Skeletal muscle cell (primary cell): ENCODE data around the gene C1orf122.
A peak's percentile ranks its signal among the peaks of the same experiment; 100 is the strongest.
"Not testable (repeated sequence)": the region's sequence is repeated elsewhere in the genome, so short reads cannot be mapped to it uniquely, and the experiment has no call there.

Source experiments
- DNase-seq: peaks from one replicate; pipeline ENCODE4 v3.0.0-alpha.2; 2010; ENCODE audit warnings: low read depth
- H3K4me3 ChIP-seq: 2 replicates; pipeline ENCODE4 v1.5.1; 2011; ENCODE audit warnings: low read depth, mild to moderate bottlenecking, control low read depth, low read length, moderate library complexity

C1orf122 gene

DNA sequence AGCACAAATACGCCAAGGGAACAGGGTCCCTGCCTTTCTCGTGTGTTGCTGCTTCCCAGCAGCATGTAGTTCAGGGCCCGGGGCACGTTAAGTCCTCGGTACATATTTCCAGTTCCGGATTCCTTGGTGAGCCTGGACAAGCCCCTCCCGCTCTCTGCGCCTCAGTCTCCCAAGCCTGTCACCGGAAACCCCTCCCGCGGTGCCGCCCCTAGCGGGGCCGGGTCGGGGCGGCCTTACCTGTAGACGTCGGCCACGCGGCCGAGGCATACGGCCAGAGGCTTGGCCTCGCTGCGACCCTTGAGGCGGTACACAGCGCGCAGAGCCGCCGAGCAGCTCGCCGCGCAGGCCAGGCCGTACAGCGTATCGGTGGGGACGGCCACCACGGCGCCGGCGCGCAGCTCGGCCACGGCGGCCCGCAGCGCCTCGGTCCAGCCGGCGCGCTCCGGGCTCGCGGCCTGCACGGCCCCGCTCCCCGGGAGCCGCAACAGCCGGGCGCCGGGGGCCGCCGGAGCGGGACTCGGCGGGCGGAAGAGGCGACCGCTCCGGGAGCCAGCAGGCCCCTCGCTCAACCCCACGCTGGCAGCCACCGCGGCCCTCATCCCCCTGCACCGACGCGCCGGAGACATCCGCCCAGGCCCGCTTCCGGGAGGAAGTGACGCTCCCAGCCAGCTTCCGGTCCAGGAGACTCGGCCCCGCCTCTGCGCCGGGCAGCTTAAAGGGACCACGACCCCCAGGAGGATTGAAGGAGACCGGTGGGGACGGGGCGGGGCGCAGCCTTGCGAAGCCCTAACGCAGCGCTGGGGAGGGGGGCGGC lies at the start of gene C1orf122, which contains the start of gene YRDC:
TSS of gene C1orf122 (plus strand) at position 236 of the 814 bp plus-strand sequence. CDS start 615 bp downstream, outside the sequence.
TSS of gene YRDC (minus strand) at position 654 of the 814 bp plus-strand sequence. CDS start at position 626, 28 bp downstream.
- DNase-seq: peak; percentile 70

DNA sequence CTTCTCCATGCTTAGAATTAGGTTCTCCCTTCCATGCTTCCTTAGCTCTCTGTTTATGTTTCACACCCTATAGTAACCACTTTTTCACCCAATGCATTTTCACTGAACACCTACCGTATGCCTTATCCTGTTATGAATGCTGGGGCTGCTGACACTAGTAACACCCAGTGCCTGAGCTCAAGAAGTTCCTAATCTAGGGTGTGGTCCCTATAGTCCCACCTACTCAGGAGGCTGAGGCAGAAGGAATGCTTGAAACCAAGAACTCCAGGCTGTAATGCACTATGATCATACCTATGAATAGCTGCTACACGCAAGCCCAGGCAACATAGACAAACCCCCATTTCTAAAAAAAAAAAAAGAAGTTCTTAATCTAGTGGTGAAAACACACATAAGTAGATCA lies 48.1 kb upstream of the C1orf122 start:
- DNase-seq: no peak
- no peak overlapping the region for H3K4me3 ChIP-seq

More for the DNA sequence above, at the start of gene C1orf122, which contains the start of gene YRDC:
- H3K4me3 ChIP-seq: peak within 1 kb of the TSS; percentile 93

DNA sequence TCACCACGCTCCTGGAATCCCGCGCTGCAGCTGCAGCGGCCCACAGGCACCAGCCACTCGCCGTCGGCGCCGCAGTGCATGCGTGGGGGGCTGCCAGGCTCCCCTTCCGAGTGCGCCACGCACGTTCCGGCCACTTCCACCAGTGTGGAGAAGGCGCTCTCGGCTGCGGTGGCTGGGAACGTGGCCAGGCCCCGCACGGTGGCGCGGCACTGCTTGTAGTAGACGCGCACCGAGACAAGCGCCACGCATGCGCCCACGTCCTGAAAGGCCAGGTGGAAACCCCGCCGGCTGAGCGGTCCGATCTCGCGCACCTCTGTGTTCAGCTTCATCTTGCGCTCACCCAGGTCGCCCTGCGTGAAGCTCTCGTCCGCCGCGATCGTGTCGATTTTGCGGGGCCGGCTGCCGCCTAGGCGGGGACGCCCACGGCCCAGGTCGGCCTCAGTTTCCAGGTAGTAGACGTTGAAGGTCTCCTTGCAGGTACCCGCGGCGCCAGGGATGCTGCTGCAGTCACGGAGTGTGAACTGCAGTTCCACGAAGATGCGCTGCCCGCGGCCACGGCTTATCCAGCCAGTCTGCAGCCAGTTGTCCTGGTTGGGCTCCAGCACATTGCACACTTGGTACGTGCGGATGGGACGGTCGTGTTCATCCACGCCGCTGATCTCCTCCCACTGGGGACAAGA lies 46.0 kb upstream of the C1orf122 start:
- DNase-seq: no peak
- H3K4me3 ChIP-seq: no peak overlapping the region

DNA sequence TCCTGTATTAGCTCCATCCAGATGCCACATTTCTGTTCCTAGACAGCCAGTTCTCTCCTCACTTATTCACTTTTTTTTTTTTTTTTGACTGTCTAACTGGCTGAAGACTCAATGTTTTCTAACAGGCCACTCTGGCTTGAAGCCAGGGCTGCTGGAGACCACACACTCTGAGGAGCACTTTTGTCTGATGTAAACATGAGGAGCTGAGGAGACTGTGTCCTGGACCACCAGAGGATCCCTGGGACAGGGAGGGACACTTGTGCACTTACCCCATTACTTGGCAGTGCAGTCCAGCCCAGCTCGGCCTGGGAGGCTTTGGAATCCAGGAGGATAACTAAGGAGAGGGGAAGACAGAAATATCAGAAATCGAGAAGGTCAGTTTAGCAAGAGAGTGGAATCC lies 45.1 kb upstream of the C1orf122 start:
- H3K4me3 ChIP-seq: no peak overlapping the region
- DNase-seq: no peak

DNA sequence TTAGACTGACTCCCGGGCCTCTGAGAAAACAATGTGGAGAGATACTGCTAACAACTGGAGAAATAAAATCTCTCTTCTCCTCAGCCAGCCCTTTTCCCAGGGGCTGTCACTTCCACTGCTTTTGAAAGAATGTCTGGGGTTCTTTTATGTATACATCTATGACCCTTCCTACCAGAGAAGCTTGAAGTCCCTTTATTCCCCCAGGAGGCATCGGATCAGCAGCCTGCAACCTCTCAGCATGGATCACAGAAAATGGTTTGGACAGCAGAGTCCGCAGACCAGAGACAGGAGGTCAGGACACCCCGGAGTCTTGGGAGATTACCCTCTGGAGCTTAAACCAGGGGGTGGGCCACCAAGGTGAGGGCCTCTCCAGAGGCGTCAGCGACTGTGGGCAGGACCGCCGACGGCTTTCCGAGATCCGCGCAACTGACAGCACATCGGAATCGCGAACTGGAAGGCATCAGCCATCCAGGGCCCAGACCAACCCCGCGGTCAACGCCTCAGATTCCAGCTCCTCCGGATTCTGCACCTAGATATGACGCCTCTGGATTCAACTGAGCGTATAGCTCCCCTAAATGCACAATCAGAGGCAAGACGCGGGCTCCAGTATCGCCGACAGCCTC lies 43.7 kb upstream of the C1orf122 start:
- no peak for DNase-seq
- no peak overlapping the region for H3K4me3 ChIP-seq

DNA sequence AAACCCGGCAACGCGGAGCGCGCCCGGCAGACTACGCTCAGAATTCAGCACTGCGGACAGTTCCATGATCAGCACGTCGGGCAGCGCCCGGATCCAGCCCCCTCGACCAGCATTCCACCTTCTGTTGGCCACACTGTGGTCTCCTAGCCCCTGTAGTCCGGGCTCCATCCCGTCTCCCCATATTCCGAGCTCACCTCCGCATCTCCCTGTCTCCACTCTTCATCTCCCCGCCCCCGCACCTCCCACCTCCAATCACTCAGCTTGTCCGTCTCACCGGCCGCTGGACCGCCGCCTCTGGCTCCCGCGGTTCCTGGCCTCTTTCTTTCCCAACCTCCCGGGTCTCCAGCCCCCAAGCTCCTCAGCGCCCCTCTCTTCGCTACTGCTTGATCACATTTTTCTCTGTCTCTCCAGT lies 43.2 kb upstream of the C1orf122 start:
- no peak overlapping the region for H3K4me3 ChIP-seq
- no peak for DNase-seq

DNA sequence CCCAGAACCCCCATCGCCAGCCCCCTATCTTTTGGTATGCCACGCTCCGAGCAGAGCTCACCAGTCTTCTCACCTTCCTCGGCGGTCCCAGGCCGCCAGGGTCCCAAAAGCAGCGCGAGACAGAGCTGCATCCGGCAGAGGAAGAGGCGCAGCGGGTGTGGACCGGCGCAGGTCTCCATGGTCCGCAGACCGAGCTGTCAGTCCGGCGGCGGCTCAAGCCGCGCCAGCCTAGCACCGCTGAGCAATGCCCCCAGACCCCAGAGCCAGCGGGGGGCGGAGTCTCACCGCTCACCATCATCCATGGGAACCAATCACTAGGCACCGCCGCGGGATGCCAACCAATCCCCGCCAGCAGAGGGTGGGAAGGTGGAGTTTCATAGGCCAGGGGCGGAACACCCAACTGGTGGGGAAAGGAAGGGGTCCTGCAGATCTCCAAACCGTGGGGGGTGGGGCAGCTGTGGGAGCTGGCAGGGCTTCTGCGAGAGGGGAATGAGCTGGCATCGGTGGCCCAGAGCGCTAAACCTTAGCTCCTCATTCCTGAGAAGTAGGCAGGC lies 42.6 kb upstream of the C1orf122 start, which contains the start of gene EPHA10:
TSS of gene EPHA10 (minus strand) at position 233 of the 554 bp plus-strand sequence. CDS start at position 179, 54 bp downstream.
- no peak within 1 kb of the TSS for H3K4me3 ChIP-seq

DNA sequence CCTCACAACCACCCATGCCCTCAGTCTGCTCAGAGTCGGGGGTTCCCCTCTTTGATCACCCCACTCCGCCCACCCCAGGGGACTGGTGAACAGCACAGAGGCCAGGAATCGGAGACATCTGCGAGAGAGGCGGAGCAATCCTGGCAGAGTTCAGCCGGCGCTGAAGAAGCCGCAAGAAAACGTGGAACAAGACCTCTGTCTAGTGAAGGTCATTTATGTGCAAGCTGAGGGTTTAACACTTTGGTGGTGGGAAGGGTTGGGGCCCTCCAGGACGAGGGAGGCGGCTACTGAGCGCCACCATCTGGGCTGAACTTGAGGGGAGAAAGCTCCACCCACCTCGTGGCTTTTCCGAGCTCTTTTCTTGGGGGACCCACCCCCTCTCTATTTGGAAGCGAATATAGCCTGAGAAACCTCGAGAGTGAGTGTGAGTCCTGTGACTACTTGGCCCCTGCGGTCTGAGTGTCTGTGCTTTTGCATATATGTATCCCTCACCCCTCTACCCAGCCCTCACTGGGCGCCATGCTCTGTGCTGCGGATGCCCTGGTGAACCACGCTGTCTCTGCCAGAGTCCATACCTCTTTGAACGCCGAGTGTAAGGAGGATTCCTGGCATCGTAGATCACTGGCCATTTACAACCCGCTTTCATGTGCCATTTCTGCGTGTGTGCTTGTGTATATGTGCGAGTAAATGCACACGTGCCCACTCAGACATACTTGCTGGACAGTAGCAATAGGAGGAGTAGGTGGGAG lies 41.5 kb upstream of the C1orf122 start:
- no peak for DNase-seq
- no peak overlapping the region for H3K4me3 ChIP-seq

More for the DNA sequence above, 42.6 kb upstream of the C1orf122 start, which contains the start of gene EPHA10:
- DNase-seq: no peak

DNA sequence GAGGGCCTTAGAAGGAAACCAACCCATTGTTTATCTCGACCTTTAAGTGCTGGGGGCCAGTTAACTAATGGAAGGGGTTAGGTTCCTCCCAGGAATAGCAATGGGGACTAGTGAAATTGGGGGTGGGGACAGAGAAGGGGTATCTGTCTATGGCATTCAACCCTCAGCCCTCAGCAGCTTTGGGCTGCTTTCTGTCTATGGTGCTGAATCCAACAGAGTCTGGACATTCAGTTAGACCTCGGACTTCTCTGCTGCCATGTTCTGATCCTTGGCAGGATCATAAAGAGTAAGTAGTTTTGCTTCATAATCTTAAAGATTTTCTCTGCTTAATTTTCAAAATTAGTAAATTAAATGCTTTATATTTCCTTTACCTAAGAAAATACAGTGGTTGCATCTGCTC lies 40.1 kb upstream of the C1orf122 start:
- H3K4me3 ChIP-seq: no peak overlapping the region
- DNase-seq: no peak

DNA sequence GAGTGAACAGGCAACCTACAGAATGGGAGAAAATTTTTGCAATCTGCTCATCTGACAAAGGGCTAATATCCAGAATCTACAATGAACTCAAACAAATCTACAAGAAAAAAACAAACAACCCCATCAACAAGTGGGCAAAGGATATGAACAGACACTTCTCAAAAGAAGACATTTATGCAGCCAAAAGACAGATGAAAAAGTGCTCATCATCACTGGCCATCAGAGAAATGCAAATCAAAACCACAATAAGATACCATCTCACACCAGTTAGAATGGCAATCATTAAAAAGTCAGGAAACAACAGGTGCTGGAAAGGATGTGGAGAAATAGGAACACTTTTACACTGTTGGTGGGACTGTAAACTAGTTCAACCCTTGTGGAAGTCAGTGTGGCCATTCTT lies 36.1 kb upstream of the C1orf122 start:
- H3K4me3 ChIP-seq, DNase-seq: not testable (repeated sequence)

DNA sequence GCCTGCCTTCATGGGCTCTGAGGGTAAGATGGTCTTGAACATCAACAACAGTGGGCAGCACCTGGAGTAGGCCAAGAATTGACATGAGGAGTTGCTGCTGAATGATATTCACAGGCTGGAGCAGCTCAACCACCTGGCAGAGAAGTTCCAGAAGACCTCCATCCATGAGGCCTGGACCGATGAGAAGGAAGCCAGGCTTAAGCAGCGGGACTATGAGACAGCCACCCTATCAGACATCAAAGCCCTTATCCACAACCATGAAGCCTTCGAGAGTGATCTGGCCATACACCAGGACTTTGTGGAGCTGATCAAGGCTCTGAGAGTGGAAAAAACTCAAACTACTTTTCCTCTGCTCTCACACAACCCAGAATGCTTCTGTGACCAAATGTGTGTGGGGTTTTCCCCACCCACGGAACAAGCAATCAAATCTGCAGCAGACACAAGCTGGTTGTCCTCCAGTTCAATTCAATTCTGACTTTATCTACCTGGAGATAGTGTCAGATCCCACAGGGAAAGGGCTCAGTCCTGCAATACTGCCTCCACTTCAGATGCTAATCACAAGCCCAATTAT lies 30.6 kb upstream of the C1orf122 start:
- no peak overlapping the region for H3K4me3 ChIP-seq
- no peak for DNase-seq

DNA sequence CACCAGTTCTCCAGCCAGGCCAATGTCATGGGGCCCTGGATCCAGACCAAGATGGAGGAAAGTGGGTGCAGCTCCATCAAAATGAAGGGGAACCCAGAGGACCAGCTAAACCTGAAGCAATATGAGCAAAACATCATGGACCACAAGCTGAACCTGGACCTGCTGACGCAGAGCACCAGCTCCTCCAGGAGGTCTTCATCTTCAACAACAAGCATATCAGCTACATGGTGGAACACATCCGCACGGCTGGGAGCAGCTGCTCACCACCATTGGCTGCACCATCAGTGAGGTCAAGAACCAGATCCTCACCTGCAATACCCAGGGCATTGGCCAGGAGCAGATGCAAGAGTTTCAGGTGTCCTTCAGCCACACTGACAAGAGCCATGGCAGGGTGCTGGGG lies 28.9 kb upstream of the C1orf122 start:
- DNase-seq: no peak
- no peak overlapping the region for H3K4me3 ChIP-seq

DNA sequence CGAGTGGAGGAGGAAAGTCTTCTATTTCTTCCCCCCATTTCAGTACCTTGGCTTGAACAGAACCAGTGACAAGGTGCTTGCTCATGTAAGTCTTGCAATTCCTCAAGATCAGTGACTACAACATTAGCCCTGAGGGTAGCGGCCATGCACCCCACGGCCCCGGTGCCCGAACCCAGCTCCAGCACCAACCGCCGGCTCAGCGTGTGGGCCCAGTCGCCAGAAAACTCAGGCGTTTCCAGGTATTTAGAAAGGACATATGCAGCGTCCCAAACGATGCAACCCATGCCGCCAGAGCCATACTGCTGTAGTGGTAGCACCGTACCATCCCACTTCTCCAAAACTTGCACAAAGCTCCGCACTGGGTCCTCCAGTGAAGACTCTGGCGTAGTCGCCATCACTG lies 25.1 kb upstream of the C1orf122 start:
- DNase-seq: no peak
- no peak overlapping the region for H3K4me3 ChIP-seq

DNA sequence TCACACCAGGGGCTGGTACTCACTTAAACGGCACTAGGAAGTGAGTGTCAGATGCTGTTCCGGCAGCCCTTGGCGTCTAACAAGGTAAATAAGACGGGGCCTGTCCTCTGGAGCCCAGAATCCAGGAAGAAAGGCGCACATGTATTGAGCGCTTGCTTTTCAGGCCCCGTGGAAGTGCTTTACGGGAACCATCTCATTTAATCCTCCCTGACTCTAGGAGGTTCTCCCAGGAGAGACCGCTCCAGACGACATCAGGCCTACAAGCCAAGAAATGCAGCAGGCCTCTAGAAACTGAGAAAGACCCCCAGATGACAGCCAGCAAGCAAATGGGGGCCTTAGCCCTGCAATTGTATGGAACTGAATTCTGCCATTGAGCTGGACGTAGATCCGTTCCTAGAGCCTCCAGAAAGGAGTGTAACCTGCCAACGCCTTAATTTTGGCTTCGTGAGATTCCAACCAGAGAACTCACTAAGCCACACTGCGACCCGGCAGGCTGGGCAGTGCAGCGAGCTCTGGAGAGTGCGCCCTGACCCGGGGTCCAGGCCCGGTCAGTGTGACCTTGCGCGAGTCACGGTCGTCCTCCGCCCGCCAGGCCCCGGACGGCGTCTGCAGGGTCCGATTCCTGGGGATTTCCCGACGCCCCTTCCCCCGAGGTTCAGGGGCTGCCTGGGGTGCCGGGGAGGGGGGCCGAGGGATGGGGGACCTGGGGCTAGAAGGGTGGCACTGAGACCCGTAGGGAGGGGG lies 14.5 kb upstream of the C1orf122 start:
- no peak for DNase-seq
- H3K4me3 ChIP-seq: no peak overlapping the region

DNA sequence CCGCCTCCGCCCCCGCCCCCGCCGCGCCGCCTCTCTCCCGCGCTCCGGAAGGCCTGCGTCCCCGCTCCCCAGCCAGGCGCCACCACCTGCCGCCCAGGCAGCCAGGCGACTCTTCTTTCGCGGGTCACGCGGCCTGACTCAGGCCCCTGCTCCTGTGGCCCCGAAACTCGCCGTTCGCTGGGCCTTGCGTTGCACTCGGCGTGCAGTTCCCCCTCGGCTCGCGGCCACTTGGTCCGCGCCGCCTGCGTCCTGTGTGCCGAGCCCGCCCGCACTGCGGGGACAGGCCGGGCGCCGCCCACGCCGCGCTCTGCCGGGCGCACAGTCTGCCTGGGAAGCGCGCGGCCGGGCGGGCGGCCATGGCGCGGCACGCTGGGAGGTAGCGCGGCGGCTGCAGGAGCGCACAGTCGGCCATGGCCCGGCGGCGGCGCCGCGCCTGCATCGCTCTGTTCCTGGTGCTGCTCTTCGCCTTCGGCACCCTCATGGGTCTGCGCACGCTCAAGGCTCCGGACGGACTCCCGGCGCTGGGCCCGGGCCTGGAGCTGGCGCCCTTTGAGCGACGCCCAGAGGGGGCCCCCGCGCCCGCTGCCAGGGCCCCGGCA lies 13.7 kb upstream of the C1orf122 start, which contains the start of gene MANEAL:
TSS of gene MANEAL (plus strand) at position 75 of the 599 bp plus-strand sequence. CDS start at position 411, 336 bp downstream.
- H3K4me3 ChIP-seq: peak within 1 kb of the TSS; percentile 52
- no peak for DNase-seq

DNA sequence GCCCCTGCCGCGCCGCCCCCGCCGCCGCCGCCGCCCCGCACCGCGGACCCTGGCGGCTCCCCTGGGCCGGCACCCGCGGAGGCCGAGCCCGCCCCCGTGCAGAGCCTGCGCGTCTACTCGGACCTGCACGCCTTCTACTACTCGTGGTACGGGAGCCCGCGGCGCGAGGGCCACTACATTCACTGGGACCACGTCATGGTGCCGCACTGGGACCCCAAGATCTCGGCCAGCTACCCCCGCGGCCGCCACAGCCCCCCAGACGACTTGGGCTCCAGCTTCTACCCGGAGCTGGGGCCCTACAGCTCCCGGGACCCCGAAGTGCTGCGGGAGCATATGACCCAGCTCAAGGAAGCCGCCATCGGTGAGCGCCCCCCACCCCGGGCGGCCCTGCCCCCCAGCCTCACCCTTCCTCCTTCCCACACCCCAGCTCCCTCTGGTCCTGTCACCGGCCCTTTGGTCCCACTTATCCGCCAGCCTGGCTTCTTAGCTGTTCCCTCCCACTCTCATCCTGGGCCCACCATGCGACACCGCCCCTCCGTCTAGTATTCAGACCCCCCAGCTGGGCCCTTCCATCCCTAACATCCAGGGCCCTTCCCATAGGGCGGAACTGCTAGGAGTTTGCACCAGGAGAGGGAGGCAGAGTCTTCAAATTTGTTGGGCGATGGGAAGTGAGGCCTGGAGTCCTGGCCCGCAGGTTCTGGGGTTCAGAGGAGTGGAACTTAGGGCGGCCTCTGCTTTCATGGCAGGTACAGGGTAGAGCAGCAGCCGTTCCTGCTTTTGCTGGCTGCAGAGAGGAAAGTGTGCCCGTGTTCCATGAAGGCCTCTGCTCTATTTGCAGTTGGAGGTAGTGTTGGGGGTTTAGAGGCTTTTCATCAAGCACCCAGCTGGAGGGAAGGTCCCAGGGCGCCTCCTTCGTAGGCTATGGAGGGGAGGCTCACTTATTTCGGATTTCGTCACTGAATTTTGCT lies 12.9 kb upstream of the C1orf122 start:
- DNase-seq: no peak
- H3K4me3 ChIP-seq: peak overlapping the region; percentile 52
